ENCODE measurements around the gene AMBRA1. TPM values are rescaled to one million over a fixed set of nuclear protein-coding genes. Genes with fewer than 3 reads are reported as not detected.

Gene AMBRA1
- total and polyA plus RNA-seq, 2 donors from 2014 or later, result 8.0 to 32.6 TPM

DNA sequence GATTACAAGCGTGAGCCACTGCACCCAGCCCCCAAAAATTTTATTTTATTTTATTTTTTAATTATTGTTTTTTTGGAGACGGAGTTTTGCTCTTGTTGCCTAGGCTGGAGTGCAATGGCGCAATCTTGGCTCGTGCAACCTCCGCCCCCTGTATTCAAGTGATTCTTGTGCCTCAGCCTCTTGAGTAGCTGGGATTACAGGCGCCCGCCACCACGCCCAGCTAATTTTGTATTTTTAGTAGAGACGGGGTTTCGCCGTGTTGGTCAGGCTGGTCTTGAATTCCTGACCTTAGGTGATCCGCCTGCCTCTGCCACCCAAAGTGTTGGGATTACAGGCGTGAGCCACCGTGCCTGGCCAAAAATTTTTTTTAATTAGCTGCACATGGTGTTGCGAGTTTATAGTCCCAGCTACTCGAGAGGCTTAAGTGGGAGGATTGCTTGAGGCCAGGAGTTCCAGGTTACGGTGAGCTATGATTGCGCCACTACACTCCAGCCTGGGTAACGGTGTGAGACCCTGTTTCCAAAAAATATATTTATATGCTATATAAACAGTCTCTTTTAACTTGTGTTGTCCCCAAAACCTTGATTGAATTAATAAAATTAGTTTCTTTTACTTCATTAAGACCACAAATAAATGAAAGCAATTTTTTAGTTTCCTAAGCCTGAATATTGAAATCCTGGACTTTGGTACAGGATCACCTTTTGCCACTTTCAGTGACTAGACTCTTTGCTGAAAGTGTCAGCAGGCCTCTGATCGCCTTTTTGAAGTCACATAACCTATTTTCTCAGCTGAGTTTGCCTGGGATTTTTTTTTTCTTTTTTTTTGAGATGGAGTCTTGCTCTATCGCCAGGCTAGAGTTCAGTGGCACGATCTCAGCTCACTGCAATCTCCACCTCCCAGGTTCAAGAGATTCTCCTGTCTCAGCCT is 39.7 kb upstream of the AMBRA1 start:
- Histone ChIP-seq H3K4me3 (ENCODE audit: low read length in 3 of 3) (no peak overlapping the region), H3K9me3 (ENCODE audit: control insufficient read depth in 2 of 3, insufficient read depth in 1 of 3, low read length in 3 of 3) (no peaks in the 10 kb centered on the region), H3K4me1 (ENCODE audit: control insufficient read depth in 2 of 3, insufficient read depth in 2 of 3, low read depth in 1 of 3, low read length in 3 of 3) (no peaks in the 10 kb centered on the region), H3K27me3 (ENCODE audit: control insufficient read depth, insufficient read depth, low read length) (no peaks in the 10 kb centered on the region), H3K27ac (ENCODE audit: low read depth in 2 of 2, low read length in 2 of 2) (no peak overlapping the region), H3K36me3 (ENCODE audit: control insufficient read depth in 2 of 3, insufficient read depth in 3 of 3, low read length in 3 of 3) (peaks cover 2 to 14% (median 9%) of the 10 kb centered on the region in 3 donors), H3K9ac (ENCODE audit: low read length in 3 of 3) (no peak overlapping the region)
- intact Hi-C loops (cut with DNase I), result no loop called here
- TF ChIP-seq, protein P1, sequence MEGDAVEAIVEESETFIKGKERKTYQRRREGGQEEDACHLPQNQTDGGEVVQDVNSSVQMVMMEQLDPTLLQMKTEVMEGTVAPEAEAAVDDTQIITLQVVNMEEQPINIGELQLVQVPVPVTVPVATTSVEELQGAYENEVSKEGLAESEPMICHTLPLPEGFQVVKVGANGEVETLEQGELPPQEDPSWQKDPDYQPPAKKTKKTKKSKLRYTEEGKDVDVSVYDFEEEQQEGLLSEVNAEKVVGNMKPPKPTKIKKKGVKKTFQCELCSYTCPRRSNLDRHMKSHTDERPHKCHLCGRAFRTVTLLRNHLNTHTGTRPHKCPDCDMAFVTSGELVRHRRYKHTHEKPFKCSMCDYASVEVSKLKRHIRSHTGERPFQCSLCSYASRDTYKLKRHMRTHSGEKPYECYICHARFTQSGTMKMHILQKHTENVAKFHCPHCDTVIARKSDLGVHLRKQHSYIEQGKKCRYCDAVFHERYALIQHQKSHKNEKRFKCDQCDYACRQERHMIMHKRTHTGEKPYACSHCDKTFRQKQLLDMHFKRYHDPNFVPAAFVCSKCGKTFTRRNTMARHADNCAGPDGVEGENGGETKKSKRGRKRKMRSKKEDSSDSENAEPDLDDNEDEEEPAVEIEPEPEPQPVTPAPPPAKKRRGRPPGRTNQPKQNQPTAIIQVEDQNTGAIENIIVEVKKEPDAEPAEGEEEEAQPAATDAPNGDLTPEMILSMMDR (IDR thresholded peaks at IDR 0.05; ENCODE audit: borderline replicate concordance, extremely low read depth, insufficient read depth), result no peak
- DNase-seq (no peak), FAIRE-seq (no peak)

DNA sequence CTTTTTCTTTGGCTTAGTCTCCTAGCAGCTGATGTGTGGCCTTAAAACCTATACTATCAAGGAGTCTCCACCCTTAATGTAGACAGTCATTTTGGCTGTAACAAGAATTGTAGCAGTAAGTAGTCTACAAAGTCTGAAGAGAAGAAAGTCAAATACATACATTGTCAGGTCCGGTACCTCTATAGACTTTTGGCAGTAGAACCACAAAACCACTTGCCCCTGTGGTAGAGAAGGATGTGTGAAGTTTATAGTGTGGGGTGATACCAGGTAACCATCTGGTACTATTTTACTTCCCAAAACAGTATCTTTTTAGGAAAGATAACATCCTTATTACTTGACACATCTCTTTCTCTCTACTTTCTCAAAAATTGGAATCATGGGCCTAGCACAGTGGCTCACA is 38.7 kb upstream of the AMBRA1 start:
- peaks cover 2 to 14% (median 9%) of the 10 kb centered on the region in 3 donors for H3K36me3 ChIP-seq (ENCODE audit: control insufficient read depth in 2 of 3, insufficient read depth in 3 of 3, low read length in 3 of 3)
- H3K9me3 ChIP-seq (ENCODE audit: control insufficient read depth in 2 of 3, insufficient read depth in 1 of 3, low read length in 3 of 3), result no peaks in the 10 kb centered on the region
- H3K27me3 ChIP-seq (ENCODE audit: control insufficient read depth, insufficient read depth, low read length), result no peaks in the 10 kb centered on the region
- no peak overlapping the region for H3K4me3 ChIP-seq (ENCODE audit: low read length in 3 of 3)
- TF ChIP-seq, protein P1 (IDR thresholded peaks at IDR 0.05; ENCODE audit: borderline replicate concordance, extremely low read depth, insufficient read depth), result no peak
- no peak for DNase-seq
- no peak overlapping the region for H3K9ac ChIP-seq (ENCODE audit: low read length in 3 of 3)
- H3K4me1 ChIP-seq (ENCODE audit: control insufficient read depth in 2 of 3, insufficient read depth in 2 of 3, low read depth in 1 of 3, low read length in 3 of 3), result no peaks in the 10 kb centered on the region
- H3K27ac ChIP-seq (ENCODE audit: low read depth in 2 of 2, low read length in 2 of 2), result no peak overlapping the region
- intact Hi-C loops (cut with DNase I), result no loop called here
- FAIRE-seq, result no peak

DNA sequence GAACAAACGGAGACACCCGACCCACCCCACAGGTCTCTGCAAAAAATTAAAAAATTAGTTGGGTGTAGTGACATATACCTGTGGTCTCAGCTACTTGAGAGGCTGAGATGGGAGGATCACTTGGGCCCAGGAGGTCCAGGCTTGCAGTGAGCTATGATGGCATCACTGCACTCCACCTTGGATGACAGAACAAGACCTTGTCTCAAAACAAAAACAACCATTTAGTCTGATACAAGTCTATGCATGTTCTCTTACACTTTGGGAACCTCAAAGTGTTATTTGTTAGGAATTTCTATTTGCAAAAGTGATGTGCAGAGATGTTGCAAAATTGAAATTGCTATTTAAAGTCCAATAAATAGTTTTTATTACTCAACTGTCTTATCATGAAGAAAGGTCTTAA is 37.9 kb upstream of the AMBRA1 start:
- no peaks in the 10 kb centered on the region for H3K4me1 ChIP-seq (ENCODE audit: control insufficient read depth in 2 of 3, insufficient read depth in 2 of 3, low read depth in 1 of 3, low read length in 3 of 3)
- H3K9me3 ChIP-seq (ENCODE audit: control insufficient read depth in 2 of 3, insufficient read depth in 1 of 3, low read length in 3 of 3), result no peaks in the 10 kb centered on the region
- no peak for DNase-seq
- FAIRE-seq, result no peak
- no peak overlapping the region for H3K9ac ChIP-seq (ENCODE audit: low read length in 3 of 3)
- H3K27me3 ChIP-seq (ENCODE audit: control insufficient read depth, insufficient read depth, low read length), result no peaks in the 10 kb centered on the region
- intact Hi-C loops (cut with DNase I), result no loop called here
- no peak overlapping the region for H3K27ac ChIP-seq (ENCODE audit: low read depth in 2 of 2, low read length in 2 of 2)
- H3K36me3 ChIP-seq (ENCODE audit: control insufficient read depth in 2 of 3, insufficient read depth in 3 of 3, low read length in 3 of 3), result peaks cover 2 to 14% (median 9%) of the 10 kb centered on the region in 3 donors
- TF ChIP-seq, protein P1 (IDR thresholded peaks at IDR 0.05; ENCODE audit: borderline replicate concordance, extremely low read depth, insufficient read depth), result no peak
- no peak overlapping the region for H3K4me3 ChIP-seq (ENCODE audit: low read length in 3 of 3)
